ENCODE measurements around the gene TMEM200A.

TMEM200A gene

GRCh38 chr6:130470766-130471165 is 104.9 kb downstream of the TMEM200A start:
- peaks cover 2% of the 10 kb centered on the region for H3K9me3 ChIP-seq (ENCODE audit: severe bottlenecking)
- no peak overlapping the region for H3K27ac ChIP-seq
- TF ChIP-seq CTCF (IDR thresholded peaks at IDR 0.05; ENCODE audit: low read depth, low read length) = no peak
- H3K36me3 ChIP-seq = no peaks in the 10 kb centered on the region
- no peak overlapping the region for H3K4me3 ChIP-seq (ENCODE audit: low read depth, low read length)
- no peak for DNase-seq
- no peaks in the 10 kb centered on the region for H3K27me3 ChIP-seq (ENCODE audit: insufficient read depth, low read depth, severe bottlenecking)

- H3K27me3 ChIP-seq (ENCODE audit: insufficient read depth, low read depth, severe bottlenecking) = no peaks in the 10 kb centered on the region
- no peak overlapping the region for H3K4me3 ChIP-seq (ENCODE audit: low read depth, low read length)
- no peak for TF ChIP-seq CTCF (IDR thresholded peaks at IDR 0.05; ENCODE audit: low read depth, low read length)
- H3K9me3 ChIP-seq (ENCODE audit: severe bottlenecking) = peaks cover 2% of the 10 kb centered on the region
- no peak overlapping the region for H3K27ac ChIP-seq
- no peaks in the 10 kb centered on the region for H3K36me3 ChIP-seq
- no peak for DNase-seq
These were observed 108.1 kb downstream of the TMEM200A start for GRCh38 chr6:130473886-130474285.

GRCh38 chr6:130482645-130483390 is 117.0 kb downstream of the TMEM200A start:
- no peaks in the 10 kb centered on the region for H3K27me3 ChIP-seq (ENCODE audit: insufficient read depth, low read depth, severe bottlenecking)
- TF ChIP-seq CTCF (IDR thresholded peaks at IDR 0.05; ENCODE audit: low read depth, low read length) = no peak
- H3K36me3 ChIP-seq = no peaks in the 10 kb centered on the region
- no peak overlapping the region for H3K27ac ChIP-seq
- H3K4me3 ChIP-seq (ENCODE audit: low read depth, low read length) = no peak overlapping the region
- no peaks in the 10 kb centered on the region for H3K9me3 ChIP-seq (ENCODE audit: severe bottlenecking)
- no peak for DNase-seq

- H3K27me3 ChIP-seq (ENCODE audit: insufficient read depth, low read depth, severe bottlenecking) = no peaks in the 10 kb centered on the region
- no peak overlapping the region for H3K4me3 ChIP-seq (ENCODE audit: low read depth, low read length)
- H3K27ac ChIP-seq = no peak overlapping the region
- no peaks in the 10 kb centered on the region for H3K36me3 ChIP-seq
- H3K9me3 ChIP-seq (ENCODE audit: severe bottlenecking) = no peaks in the 10 kb centered on the region
- TF ChIP-seq CTCF (IDR thresholded peaks at IDR 0.05; ENCODE audit: low read depth, low read length) = no peak
- DNase-seq = no peak
These were observed 120.1 kb downstream of the TMEM200A start for GRCh38 chr6:130485870-130486269.

GRCh38 chr6:130486417-130486816 is 120.6 kb downstream of the TMEM200A start:
- no peak overlapping the region for H3K27ac ChIP-seq
- H3K27me3 ChIP-seq (ENCODE audit: insufficient read depth, low read depth, severe bottlenecking) = no peaks in the 10 kb centered on the region
- no peak for TF ChIP-seq CTCF (IDR thresholded peaks at IDR 0.05; ENCODE audit: low read depth, low read length)

GRCh38 chr6:130489514-130489913 is 123.7 kb downstream of the TMEM200A start:
- no peaks in the 10 kb centered on the region for H3K36me3 ChIP-seq
- H3K27me3 ChIP-seq (ENCODE audit: insufficient read depth, low read depth, severe bottlenecking) = no peaks in the 10 kb centered on the region
- DNase-seq = no peak
- no peak overlapping the region for H3K4me3 ChIP-seq (ENCODE audit: low read depth, low read length)
- TF ChIP-seq CTCF (IDR thresholded peaks at IDR 0.05; ENCODE audit: low read depth, low read length) = no peak
- H3K27ac ChIP-seq = no peak overlapping the region
- H3K9me3 ChIP-seq (ENCODE audit: severe bottlenecking) = peaks cover 3% of the 10 kb centered on the region

More at GRCh38 chr6:130486417-130486816, 120.6 kb downstream of the TMEM200A start:
- Histone ChIP-seq H3K4me3 (ENCODE audit: low read depth, low read length) (no peak overlapping the region), H3K36me3 (no peaks in the 10 kb centered on the region), H3K9me3 (ENCODE audit: severe bottlenecking) (no peaks in the 10 kb centered on the region)
- DNase-seq = no peak

Data from WERI-Rb-1 (cell line).